NT2/D1 (cell line): ENCODE results near the gene RAB20.

Experiments
- DNase-seq: peaks from one replicate; pipeline ENCODE4 v3.0.0-alpha.2; 2011; ENCODE audit warnings: low read depth, low spot score
- H3K27me3 ChIP-seq: 2 replicates; pipeline ENCODE4 v1.6.0; 2011; ENCODE audit warnings: mild to moderate bottlenecking; ENCODE audit not compliant: insufficient read length, insufficient read depth
- H3K36me3 ChIP-seq: 2 replicates; pipeline ENCODE4 v1.6.1; 2011; ENCODE audit warnings: mild to moderate bottlenecking, low read length, mixed read lengths; ENCODE audit not compliant: insufficient read depth, insufficient read length
- H3K4me1 ChIP-seq: 2 replicates; pipeline ENCODE4 v1.5.1; 2011; ENCODE audit not compliant: insufficient read depth, insufficient read length
- H3K4me3 ChIP-seq: 2 replicates; pipeline ENCODE4 v1.5.1; 2011; ENCODE audit warnings: low read depth; ENCODE audit not compliant: insufficient read length
- H3K9ac ChIP-seq: 2 replicates; pipeline ENCODE4 v1.6.0; 2011; ENCODE audit warnings: low read depth; ENCODE audit not compliant: insufficient read length
- H3K9me3 ChIP-seq: 2 replicates; pipeline ENCODE4 v1.5.1; 2011; ENCODE audit warnings: mild to moderate bottlenecking, low read length; ENCODE audit not compliant: insufficient read depth
- SUZ12 ChIP-seq: IDR thresholded peaks from 2 replicates; pipeline ENCODE4 v1.6.1; 2011; ENCODE audit not compliant: insufficient read length, insufficient read depth; ENCODE audit errors: extremely low read depth
- YY1 ChIP-seq: IDR thresholded peaks from 2 replicates; pipeline ENCODE4 v1.6.1; 2011; ENCODE audit not compliant: insufficient read length, insufficient read depth
- ZNF274 ChIP-seq: IDR thresholded peaks from 2 replicates; pipeline ENCODE4 v1.6.1; 2011; ENCODE audit warnings: mild to moderate bottlenecking, low read depth, low read length

Gene RAB20

GRCh38 chr13:110565296-110565695 is 3.8 kb upstream of the RAB20 start:
- H3K9ac ChIP-seq, result no peak overlapping the region
- H3K27me3 ChIP-seq, result peaks cover 7% of the 10 kb centered on the region
- DNase-seq, result no peak
- TF ChIP-seq YY1 (no peak), SUZ12 (no peak), ZNF274 (no peak)
- no peaks in the 10 kb centered on the region for H3K9me3 ChIP-seq
- no peak overlapping the region for H3K4me3 ChIP-seq
- H3K36me3 ChIP-seq, result peaks cover 8% of the 10 kb centered on the region
- no peaks in the 10 kb centered on the region for H3K4me1 ChIP-seq

- DNase-seq, result no peak
- H3K27me3 ChIP-seq, result peaks cover 10% of the 10 kb centered on the region
- no peak for TF ChIP-seq ZNF274
- TF ChIP-seq YY1, result no peak
- no peak for TF ChIP-seq SUZ12
Measured at GRCh38 chr13:110564472-110564985, 3.0 kb upstream of the RAB20 start.

DNA sequence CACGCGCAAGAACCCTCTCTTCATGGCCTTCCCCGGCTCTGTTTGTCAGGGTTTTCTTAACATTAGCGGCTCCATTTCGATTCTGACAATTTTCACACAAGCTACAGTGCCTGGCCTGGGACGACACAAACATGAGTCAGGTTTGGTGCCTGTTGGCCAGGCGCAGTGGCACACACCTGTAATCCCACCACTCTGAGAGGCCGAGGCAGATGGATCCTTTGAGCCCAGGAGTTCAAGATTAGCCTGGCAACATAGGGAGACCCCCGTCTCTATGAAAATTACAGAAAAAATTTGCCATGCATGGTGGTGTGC is 1.9 kb upstream of the RAB20 start:
- Histone ChIP-seq H3K4me1 (peaks cover 2% of the 10 kb centered on the region), H3K27me3 (peaks cover 10% of the 10 kb centered on the region), H3K36me3 (peaks cover 20% of the 10 kb centered on the region), H3K9me3 (no peaks in the 10 kb centered on the region), H3K4me3 (no peak overlapping the region), H3K9ac (no peak overlapping the region)
- TF ChIP-seq ZNF274, result no peak
- no peak for TF ChIP-seq YY1
- TF ChIP-seq SUZ12, result no peak
- DNase-seq, result no peak

More at GRCh38 chr13:110564472-110564985, 3.0 kb upstream of the RAB20 start:
- H3K4me1 ChIP-seq, result peaks cover 2% of the 10 kb centered on the region
- no peak overlapping the region for H3K9ac ChIP-seq
- no peak overlapping the region for H3K4me3 ChIP-seq
- no peaks in the 10 kb centered on the region for H3K9me3 ChIP-seq
- peaks cover 13% of the 10 kb centered on the region for H3K36me3 ChIP-seq

DNA sequence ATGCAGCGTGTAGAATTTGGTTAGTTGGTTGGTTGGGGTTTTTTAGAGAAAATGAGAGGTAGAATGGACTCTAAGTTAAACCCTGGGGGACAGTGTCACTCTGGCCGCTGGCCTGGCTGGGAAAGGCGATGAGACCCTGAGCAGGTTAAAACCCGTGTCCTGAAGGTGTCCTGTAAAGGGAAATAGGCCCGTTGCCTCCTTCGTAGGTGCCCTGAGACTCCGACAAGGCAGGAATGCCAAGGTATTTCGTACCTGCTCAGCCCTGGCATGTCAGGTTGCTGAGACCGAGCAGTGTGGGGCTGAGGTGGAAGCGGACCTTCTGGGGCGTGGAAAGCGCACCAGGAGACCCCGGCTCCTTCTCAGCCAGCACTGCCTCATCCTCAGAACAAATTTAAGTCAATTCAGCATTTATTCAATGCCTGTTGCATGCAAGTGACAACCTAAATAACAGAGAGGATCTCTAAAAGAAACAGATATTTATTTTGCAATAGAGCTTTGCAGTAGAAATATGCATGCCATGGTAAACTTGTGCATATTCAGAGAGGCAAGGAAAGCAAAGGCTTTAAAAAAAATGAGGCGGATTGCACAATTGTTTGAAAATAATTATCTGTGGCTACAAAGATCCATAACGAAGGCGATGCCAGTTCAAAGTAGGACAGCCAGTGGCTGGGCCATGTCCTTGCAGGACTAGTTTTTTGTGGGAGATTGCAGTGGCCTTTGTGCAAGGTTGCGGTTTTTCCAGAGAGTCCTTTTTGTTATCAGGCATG is 1.4 kb upstream of the RAB20 start:
- Histone ChIP-seq H3K36me3 (peaks cover 23% of the 10 kb centered on the region), H3K27me3 (peaks cover 10% of the 10 kb centered on the region), H3K4me1 (peaks cover 2% of the 10 kb centered on the region), H3K9me3 (no peaks in the 10 kb centered on the region), H3K9ac (peak overlapping the region; percentile 26), H3K4me3 (peak overlapping the region; percentile 3)
- TF ChIP-seq YY1, result no peak
- DNase-seq, result no peak

DNA sequence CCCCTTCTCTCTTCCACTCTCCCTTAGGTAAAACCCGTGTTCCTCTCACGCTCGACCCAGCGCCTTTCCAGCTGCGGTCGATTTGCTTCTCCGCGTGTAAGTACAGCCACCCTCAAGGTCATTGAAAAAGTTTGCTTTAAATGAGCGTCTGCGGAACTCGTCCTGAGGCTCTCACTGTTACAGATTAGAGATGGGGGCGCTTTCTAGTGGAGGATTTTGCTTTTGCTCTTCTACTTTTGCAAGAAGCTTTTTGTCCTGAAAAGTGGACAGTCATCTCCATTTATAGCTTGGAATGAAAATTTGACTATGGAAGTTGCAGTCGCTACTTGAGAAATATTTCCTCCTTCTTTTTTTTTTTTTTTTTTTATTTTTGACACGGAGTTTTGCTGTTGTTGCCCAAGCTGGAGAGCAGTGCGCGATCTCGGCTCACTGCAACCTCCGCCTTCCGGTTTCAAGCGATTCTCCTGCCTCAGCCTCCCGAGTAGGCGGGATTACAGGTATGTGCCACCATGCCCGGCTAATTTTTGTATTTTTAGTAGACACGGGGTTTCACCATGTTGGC is 595 bp upstream of the RAB20 start:
- peak; percentile 18 for DNase-seq
- H3K36me3 ChIP-seq, result peaks cover 30% of the 10 kb centered on the region
- H3K4me1 ChIP-seq, result peaks cover 2% of the 10 kb centered on the region
- H3K9me3 ChIP-seq, result no peaks in the 10 kb centered on the region
- H3K9ac ChIP-seq, result peak overlapping the region; percentile 80
- peaks cover 10% of the 10 kb centered on the region for H3K27me3 ChIP-seq
- TF ChIP-seq YY1 (no peak), ZNF274 (no peak), SUZ12 (no peak)
- peak overlapping the region; percentile 59 for H3K4me3 ChIP-seq

DNA sequence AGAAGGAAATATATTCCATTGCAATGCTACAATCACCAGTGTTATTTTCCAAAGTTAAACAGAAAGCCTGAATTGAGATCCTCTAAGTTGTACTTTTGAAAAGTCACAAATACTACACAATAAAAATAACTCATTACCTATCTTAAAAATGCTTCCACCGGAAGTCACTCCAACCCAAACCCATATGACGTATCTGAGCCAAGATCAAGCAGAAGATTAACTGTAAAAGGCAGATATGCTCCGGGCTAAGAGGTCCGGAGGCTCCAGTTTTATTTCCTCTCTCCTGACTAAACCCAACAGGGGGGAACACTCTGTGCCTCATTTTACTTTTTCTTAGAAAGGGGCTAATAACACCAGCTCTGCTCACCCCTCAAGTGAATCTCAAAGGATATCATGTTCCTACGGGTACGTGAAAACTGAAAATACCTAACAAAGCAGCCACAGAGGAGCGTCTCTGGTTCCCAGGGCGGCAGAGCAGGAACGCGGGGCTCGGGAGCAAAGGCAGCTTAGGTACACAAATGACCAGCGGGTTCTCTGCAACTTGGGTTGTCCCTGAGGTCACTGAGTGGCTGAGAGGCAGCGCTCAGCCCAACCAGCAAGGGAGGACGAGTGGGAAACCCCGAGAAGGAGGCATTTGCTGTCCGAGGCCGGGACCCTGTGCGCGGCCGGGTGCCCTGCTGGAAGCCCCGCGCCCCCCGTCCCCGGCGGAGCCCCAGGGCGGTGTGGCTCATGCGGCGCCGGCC is 750 bp downstream of the RAB20 start:
- peak overlapping the region; percentile 89 for H3K9ac ChIP-seq
- peaks cover 10% of the 10 kb centered on the region for H3K27me3 ChIP-seq
- H3K36me3 ChIP-seq, result peaks cover 42% of the 10 kb centered on the region
- no peaks in the 10 kb centered on the region for H3K9me3 ChIP-seq
- peaks cover 2% of the 10 kb centered on the region for H3K4me1 ChIP-seq
- TF ChIP-seq YY1 (no peak), SUZ12 (no peak), ZNF274 (no peak)
- peak overlapping the region; percentile 73 for H3K4me3 ChIP-seq
- peak; percentile 22 for DNase-seq

DNA sequence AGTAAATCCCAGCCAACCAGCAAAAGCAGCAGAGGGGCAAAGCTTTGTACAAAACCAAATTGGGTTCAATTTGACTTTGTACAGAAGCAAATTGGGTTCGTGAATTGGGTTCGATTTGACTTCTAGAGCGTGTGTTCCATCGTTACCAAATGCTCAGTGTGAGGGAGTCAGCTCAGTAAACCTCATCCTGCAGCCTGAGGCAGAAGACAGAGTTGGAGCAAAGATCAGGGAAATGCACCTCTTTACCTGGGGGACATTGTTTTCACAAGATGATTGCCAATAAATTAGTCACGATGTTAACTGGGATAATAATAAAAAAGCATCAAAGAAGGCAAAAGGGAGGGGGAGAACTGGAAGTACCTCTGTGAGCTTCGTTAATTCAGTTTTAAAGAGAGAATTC is 1.5 kb downstream of the RAB20 start:
- TF ChIP-seq ZNF274, result no peak
- no peak for TF ChIP-seq SUZ12
- TF ChIP-seq YY1, result no peak
- H3K4me3 ChIP-seq, result no peak overlapping the region
- DNase-seq, result no peak
- peaks cover 47% of the 10 kb centered on the region for H3K36me3 ChIP-seq
- H3K4me1 ChIP-seq, result peaks cover 3% of the 10 kb centered on the region
- H3K27me3 ChIP-seq, result peaks cover 10% of the 10 kb centered on the region
- H3K9ac ChIP-seq, result no peak overlapping the region
- H3K9me3 ChIP-seq, result no peaks in the 10 kb centered on the region
